Right renal cortex interstitium (tissue), 3 donors: ENCODE results near the gene THSD4. TPM values are rescaled to one million over a fixed set of nuclear protein-coding genes. Genes with fewer than 3 reads are reported as not detected.

Experiments used
- DNase-seq, 3 donors: peaks; one replicate each; pipeline ENCODE4 v3.0.0-alpha.2; 2013; ENCODE audit warnings: low read depth in 3 of 3, low spot score in 2 of 3
- polyA plus RNA-seq, 3 donors: library from polyadenylated mRNA; unstranded; fragments of 120-200 nt; gene quantifications; one replicate each; pipeline ENCODE4 v1.2.1, GENCODE V29; 2013; ENCODE audit not compliant: insufficient read length in 3 of 3

The THSD4 gene
- polyA plus RNA-seq, 3 donors: 31.9 to 39.4 (median 33.2) TPM

- DNase-seq: no peak
Measured at GRCh38 chr15:71780115-71780976, 665.1 kb downstream of the THSD4 start.

DNA sequence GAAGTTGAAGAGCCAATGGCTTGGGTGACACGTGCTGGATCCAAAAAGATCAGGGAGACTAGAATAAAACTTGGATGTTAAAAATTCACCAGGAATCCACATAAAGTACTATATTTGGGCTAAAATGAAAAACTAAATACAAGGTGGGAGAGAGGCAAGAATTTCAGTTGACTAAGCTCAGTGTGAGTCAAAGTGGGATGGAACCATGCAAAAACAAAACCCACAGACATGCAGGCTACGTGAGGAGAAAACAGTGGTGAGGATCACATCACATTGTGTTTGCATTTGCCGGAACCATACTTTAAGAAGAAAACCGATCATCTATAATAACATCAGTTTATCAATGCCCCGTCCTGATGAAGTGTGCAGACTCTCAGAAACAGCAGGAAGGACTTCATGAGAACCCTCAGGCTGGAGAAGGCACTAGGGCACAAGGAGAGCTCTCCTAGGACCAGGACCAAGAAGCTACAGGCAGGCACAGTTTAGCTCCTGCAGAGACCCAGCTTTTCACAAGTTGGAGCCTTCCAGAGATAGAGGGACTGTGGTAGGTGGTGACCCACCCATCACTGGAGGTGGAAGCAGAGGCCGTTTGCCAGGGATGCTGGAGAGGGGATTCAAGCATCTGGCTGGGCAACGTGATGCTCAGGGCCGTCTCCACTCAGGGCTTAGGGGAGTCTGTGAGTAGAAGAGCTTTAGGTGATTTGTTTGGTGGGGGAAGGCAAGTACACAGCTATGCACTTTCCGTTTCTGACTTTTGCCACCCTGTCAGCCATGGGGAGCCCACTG lies 666.1 kb downstream of the THSD4 start:
- DNase-seq: no peak

DNA sequence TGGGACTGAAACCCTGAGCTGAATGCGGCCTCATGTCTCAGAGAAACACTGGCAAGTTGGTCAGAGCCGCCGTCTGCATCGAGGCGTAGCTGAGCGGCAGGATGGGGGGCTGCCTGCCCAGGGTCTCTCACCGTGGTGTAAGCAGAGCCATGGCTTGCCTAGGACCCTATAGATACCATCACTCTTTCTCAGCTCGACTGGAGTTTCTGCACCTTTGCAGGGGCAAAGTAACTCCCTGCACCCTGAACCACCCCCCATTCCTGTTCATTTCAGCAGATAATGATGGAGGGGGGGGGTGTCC lies 666.6 kb downstream of the THSD4 start:
- no peak for DNase-seq

- no peak for DNase-seq
Measured at GRCh38 chr15:71782422-71783165, 667.3 kb downstream of the THSD4 start.

GRCh38 chr15:71784719-71785118 lies 669.4 kb downstream of the THSD4 start:
- no peak for DNase-seq

- no peak for DNase-seq
Measured at GRCh38 chr15:71785996-71786395, 670.7 kb downstream of the THSD4 start.

DNA sequence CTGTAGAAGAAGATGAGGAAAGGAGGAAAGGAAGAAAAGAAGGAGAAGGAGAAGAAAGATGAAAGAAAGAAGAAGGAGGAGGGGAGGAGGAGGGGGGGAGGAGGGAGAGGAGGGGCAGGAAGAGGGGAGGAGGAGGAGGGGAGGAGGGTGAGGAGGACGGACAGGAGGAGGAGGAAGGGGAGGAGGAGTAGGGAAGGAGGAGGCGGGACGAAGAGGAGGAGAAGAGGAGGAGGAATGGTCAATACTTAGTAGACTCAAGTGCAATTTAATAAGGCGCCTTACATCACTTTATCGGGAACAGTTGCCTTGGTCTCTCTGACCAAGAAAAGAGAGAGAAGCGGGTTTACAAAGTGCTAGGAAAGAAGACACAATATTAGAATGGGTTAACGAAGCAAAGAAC lies 671.4 kb downstream of the THSD4 start:
- DNase-seq: no peak

GRCh38 chr15:71788646-71789579 lies 673.6 kb downstream of the THSD4 start:
- DNase-seq: no peak

DNA sequence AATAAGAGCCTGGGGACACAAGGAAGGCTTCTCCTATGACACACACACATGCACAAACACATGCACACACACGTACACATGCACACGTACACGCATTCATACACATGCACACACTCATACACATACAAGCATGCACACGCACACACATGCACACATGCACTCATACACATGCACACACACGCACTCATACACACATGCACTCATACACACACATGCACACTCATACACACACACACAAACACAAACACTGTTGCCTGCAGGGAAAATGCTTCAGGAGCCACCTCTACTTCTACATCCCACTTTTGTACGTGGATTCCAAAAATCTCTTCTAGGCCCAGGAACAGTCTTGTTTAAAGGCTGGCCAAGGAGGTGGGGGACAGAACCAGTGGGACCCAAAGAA lies 674.3 kb downstream of the THSD4 start:
- DNase-seq: no peak

DNA sequence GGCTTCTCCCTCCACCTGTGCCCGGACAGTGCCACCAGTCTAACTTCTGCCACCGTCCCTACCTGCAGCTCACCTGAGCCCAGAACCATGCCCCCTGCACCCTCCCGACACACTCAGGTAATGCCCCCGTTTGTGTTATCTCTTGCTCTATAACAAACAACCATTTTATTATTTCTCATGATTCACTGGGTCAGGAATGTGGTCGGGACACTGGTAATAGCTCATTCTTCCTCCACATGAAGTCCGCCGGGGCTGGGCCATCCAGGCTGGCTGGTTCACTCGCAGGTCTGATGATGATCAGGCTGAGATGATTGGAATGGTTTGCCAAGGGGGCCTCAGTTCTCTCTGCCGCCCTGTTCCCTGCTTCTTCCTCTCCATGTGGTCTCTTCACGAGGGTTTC lies 674.8 kb downstream of the THSD4 start:
- DNase-seq: no peak

- DNase-seq: no peak
Measured at GRCh38 chr15:71791975-71792374, 676.7 kb downstream of the THSD4 start.

DNA sequence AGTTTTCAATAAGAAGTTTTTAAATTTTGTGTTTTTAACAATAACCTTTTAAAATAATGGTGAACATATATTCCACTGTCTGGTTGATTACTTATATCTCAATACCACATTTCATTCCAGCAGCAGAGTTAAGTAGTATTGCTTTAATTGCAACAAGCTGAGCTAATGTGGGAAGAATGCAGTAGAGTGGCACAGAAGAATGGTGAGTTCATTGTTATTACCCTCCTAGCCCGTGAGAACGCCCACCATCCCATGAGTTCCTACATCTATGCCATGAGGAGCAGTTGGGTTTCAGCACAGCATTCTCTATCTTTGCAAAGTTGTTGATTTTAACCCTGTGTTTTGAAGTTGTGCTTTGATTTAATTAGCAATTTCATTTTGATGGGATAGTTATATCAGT lies 677.2 kb downstream of the THSD4 start:
- DNase-seq: no peak

- no peak for DNase-seq
Measured at GRCh38 chr15:71798641-71799040, 683.4 kb downstream of the THSD4 start.

- DNase-seq: no peak
Measured at GRCh38 chr15:71800190-71800589, 684.9 kb downstream of the THSD4 start.

- peak; percentile 59 to 65 (median 60) for DNase-seq
Measured at GRCh38 chr15:71800835-71801745, 685.8 kb downstream of the THSD4 start.

DNA sequence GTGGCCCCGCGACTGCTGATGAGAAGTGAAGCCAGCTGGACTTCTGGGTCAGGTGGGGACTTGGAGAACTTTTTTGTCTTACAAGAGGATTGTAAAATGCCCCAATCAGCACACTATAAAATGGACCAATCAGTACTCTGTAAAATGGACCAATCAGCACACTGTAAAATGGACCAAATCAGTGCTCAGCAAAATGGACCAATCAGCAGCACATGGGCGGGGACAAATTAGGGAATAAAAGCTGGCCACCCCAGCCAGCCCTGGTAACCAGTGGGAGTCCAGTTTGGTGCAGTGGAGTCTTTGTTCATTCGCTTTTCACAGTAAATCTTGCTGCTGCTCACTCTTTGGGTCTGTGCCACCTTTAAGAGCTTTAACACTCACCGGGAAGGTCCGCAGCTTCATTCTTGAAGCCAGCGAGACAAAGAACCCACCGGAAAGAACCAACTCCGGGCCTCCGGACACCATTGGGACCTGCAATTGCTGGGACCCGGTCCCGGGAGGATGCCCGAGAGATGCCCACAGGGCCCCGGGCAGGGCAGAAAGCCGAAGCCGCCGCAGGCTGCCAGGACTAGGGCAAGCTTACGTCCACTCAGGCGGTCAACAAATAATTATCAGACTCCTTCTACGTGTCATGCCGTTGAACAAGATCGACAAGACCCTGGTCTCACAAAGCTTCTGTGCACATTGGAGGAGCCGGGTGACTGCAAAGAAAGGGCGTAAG lies 686.8 kb downstream of the THSD4 start:
- no peak for DNase-seq

GRCh38 chr15:71802770-71803169 lies 687.5 kb downstream of the THSD4 start:
- no peak for DNase-seq

- no peak for DNase-seq
Measured at GRCh38 chr15:71804226-71804625, 689.0 kb downstream of the THSD4 start.
